Fibroblast of mammary gland (primary cell): ENCODE measurements around the gene DPY19L1.
"Not testable (repeated sequence)": the region's sequence is repeated elsewhere in the genome, so short reads cannot be mapped to it uniquely, and the experiment has no call there.

Source experiments
- DNase-seq: peaks from one replicate; pipeline ENCODE4 v3.0.0-alpha.2; 2010; ENCODE audit warnings: low read depth
- H3K4me3 ChIP-seq: 2 replicates; pipeline ENCODE4 v1.5.1; 2011; ENCODE audit warnings: low read depth, mild to moderate bottlenecking, low read length, moderate library complexity; ENCODE audit not compliant: control insufficient read depth
- TF ChIP-seq, protein P1 (sequence below): conservative IDR thresholded peaks from 2 replicates; pipeline ENCODE4 v1.5.1; 2011; ENCODE audit warnings: low read depth, low read length, inconsistent platforms; ENCODE audit not compliant: control insufficient read depth, insufficient read depth

The DPY19L1 gene

DNA sequence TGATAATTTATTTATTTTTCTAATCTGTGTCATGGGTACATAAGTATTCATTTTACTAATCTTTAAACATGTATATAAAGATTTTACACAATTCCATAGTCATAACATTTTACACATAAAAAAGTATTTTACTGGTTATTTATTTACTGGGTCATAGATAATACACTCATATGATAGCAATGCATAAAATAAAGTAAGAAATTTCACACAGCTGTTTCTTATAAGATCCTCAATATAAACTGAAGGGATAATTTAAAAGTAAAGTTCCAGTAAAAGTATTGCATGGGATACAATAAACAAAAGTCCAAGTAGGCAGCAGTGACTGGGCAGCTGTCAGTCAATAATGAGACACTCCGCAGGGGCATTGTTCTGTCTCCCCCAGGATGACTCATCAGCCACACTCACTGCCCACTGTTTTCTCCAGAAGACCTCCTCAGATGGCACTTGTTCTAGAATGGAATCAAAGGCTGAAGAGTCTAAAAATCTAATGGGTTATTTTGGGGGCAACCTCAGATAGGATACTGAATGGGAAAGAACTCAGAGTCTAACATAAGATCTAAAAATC, 32.7 kb downstream of the DPY19L1 start:
- TF ChIP-seq, protein P1, sequence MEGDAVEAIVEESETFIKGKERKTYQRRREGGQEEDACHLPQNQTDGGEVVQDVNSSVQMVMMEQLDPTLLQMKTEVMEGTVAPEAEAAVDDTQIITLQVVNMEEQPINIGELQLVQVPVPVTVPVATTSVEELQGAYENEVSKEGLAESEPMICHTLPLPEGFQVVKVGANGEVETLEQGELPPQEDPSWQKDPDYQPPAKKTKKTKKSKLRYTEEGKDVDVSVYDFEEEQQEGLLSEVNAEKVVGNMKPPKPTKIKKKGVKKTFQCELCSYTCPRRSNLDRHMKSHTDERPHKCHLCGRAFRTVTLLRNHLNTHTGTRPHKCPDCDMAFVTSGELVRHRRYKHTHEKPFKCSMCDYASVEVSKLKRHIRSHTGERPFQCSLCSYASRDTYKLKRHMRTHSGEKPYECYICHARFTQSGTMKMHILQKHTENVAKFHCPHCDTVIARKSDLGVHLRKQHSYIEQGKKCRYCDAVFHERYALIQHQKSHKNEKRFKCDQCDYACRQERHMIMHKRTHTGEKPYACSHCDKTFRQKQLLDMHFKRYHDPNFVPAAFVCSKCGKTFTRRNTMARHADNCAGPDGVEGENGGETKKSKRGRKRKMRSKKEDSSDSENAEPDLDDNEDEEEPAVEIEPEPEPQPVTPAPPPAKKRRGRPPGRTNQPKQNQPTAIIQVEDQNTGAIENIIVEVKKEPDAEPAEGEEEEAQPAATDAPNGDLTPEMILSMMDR: no peak
- no peak overlapping the region for H3K4me3 ChIP-seq
- DNase-seq: peak; percentile 21

DNA sequence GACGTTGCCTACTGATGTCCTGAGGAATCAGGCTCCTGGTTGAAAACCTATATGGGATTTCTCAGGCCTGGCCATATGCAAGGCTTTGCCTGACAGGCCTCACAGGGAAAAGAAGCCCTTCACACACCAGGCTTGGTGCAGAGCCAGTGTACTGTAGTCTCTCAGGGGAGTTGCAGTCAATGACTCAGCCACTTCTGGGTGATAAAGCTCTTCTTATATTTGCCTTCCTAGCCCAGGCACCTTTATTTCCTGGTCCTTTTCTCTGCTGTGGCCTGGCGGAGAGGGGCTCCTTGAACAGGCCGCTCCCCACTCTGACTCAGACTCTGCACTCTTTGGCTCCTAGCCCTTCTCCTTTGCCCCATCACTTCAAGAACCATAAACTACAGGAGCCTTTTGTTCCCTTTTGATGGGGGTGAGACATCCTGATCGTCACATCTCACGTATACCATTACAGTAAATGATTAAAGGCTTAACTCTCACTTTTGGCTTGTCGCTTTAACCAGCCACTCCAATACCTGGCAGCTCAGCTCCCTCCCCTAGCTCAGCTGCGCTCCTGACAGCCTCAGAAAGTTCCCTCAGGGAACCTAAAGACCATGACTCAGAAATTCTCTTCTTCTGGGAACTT, 33.5 kb downstream of the DPY19L1 start:
- no peak overlapping the region for H3K4me3 ChIP-seq
- TF ChIP-seq, protein P1: no peak
- DNase-seq: peak; percentile 88

DNA sequence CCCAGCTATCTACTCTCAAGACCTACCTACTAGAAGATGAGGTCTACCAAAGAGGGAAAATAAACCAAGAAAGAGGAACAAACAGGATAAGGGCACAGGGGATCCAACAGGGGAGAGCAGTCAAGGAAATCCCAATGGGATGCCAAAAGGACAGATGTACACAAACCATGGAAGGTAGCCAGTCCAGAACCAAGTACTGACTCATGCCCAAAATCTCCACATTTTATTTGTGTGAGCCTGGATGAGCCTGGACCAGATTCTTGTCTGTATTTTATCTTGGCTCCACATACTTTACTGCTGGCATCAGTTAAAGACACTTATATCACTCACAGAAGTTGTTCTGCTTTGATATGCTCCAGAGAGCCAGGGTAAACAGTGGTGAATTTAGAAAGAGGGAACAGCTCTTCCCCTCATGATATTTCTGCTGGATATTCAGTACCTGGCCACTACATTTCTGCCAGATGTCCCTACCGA, 34.1 kb downstream of the DPY19L1 start:
- peak; percentile 73 for DNase-seq
- H3K4me3 ChIP-seq: not testable (repeated sequence)

DNA sequence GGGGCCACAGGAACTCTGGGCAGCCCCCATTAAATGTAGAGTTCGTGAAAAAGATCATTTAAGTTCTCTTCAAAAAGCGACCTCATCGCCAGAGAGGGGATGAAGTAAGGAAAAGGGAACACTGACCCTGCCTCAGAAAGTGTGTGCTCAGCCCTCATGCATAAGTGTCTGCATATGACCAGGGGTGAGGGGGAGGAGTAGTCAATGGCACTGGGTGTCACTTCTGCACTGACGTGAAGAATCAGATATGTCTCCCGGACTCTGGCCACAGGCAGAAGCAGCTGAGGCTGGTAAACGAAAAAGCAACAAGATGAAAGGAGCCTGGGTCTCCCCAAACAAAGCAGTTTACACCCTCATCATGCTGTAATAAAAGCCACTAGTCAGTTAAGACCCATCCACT, 39.0 kb downstream of the DPY19L1 start:
- not testable (repeated sequence) for DNase-seq, H3K4me3 ChIP-seq

GRCh38 chr7:34996423-34997090, 40.7 kb downstream of the DPY19L1 start:
- not testable (repeated sequence) for DNase-seq, H3K4me3 ChIP-seq

DNA sequence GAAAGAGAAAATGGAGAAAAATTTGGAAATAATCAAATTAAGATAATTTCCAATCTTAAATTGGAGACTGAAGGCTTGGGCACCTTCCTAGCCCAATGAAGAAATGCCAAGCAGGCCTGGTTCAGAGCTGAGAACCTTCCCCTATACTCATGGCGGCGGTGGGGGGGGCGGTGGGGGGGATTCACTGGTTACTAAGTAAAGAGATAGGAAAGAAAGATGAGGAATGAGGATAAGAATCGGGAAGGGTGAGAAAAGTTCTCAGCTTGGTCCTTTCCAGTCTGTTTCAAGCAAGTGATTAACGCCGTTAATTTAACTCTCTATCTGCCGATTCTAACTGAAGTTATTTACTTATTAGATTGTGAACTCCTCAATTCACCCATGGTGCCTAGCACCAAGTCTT, 41.5 kb downstream of the DPY19L1 start:
- no peak overlapping the region for H3K4me3 ChIP-seq
- TF ChIP-seq, protein P1: no peak
- DNase-seq: no peak

GRCh38 chr7:34991938-34992840, 45.1 kb downstream of the DPY19L1 start:
- DNase-seq: peak; percentile 44

GRCh38 chr7:34988442-34989125, 48.7 kb downstream of the DPY19L1 start:
- H3K4me3 ChIP-seq, DNase-seq: not testable (repeated sequence)

More at GRCh38 chr7:34991938-34992840, 45.1 kb downstream of the DPY19L1 start:
- H3K4me3 ChIP-seq: no peak overlapping the region
- TF ChIP-seq, protein P1: no peak

DNA sequence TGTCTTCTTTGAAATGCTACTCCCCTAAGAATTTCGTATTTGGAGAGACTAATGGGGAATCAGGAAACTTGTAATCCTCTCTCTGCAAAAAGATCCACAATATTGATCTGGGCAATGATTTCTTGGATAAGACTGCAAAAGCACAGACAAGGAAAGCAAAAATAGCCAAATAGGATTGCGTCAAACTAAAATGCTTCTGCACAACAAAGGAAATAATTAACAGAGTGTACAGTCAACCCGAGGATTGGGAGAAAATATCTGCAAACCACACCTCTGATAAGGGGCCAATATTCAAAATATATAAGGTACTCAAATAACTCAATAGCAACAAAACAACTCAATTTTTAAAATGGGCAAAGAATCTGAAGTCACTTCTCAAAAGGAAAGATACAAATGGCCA, 52.1 kb downstream of the DPY19L1 start:
- not testable (repeated sequence) for DNase-seq, H3K4me3 ChIP-seq

- not testable (repeated sequence) for H3K4me3 ChIP-seq, DNase-seq
Measured at GRCh38 chr7:34984140-34984539, 53.1 kb downstream of the DPY19L1 start.
